PC-3 (cell line): ENCODE data around the gene AMIGO3. TPM values are rescaled to one million over a fixed set of nuclear protein-coding genes. Genes with fewer than 3 reads are reported as not detected.

Experiments used
- ATAC-seq: fragments of 200-7000 bp; cut with Tn5 transposase; 2 replicates; pipeline ENCODE4 v1.9.1; 2020; ENCODE audit warnings: mild to moderate bottlenecking, moderate library complexity
- BruUV-seq: library from RNA; stranded (reverse); fragments of 400-500 nt; replicated peaks from 2 replicates; lab custom pipeline; 2021; lab: Mats Ljungman, UMichigan
- CTCF ChIA-PET: fragments of 300-600 bp; sonication (Branson Sonifier 250); formaldehyde crosslinking; loops from one replicate; lab custom pipeline; 2022; ENCODE audit warnings: antibody characterized with exemption; lab: Charles Lee
- POLR2A ChIA-PET: fragments of 300-600 bp; sonication (Branson Sonifier 250); formaldehyde crosslinking; loops from one replicate; lab custom pipeline; 2022; ENCODE audit warnings: antibody characterized with exemption; ENCODE audit not compliant: unreplicated experiment; lab: Charles Lee
- DNase-seq: peaks from one replicate; pipeline ENCODE4 v3.0.0-alpha.2; 2015
- H2AFZ ChIP-seq: fragments of 300-600 bp; sonication (generic); 2 replicates; pipeline ENCODE4 v1.6.0; 2016; ENCODE audit warnings: antibody characterized with exemption, low read length
- H3F3A ChIP-seq: fragments of 300-600 bp; sonication (generic); one replicate; pipeline ENCODE4 v1.6.0; 2017; ENCODE audit warnings: antibody characterized with exemption, low read length, control low read depth, mild to moderate bottlenecking; ENCODE audit not compliant: unreplicated experiment
- H3K27ac ChIP-seq: fragments of 300-600 bp; sonication (generic); 2 replicates; pipeline ENCODE4 v1.5.1; 2016; ENCODE audit warnings: mild to moderate bottlenecking, low read length
- H3K27me3 ChIP-seq: fragments of 300-600 bp; sonication (generic); 2 replicates; pipeline ENCODE4 v1.6.1; 2016; ENCODE audit warnings: low read length, mixed read lengths
- H3K36me3 ChIP-seq: fragments of 300-600 bp; sonication (generic); 2 replicates; pipeline ENCODE4 v1.6.1; 2016; ENCODE audit warnings: low read depth, mixed run types, low read length, mixed read lengths
- H3K4me1 ChIP-seq: fragments of 300-600 bp; sonication (generic); 2 replicates; pipeline ENCODE4 v1.5.1; 2016; ENCODE audit warnings: low read length; ENCODE audit not compliant: insufficient read depth
- H3K4me2 ChIP-seq: fragments of 300-600 bp; sonication (generic); 2 replicates; pipeline ENCODE4 v1.6.0; 2016; ENCODE audit warnings: low read length
- H3K4me3 ChIP-seq: fragments of 300-600 bp; sonication (generic); 2 replicates; pipeline ENCODE4 v1.5.1; 2016; ENCODE audit warnings: mild to moderate bottlenecking, low read length, mixed read lengths
- H3K79me2 ChIP-seq: fragments of 300-600 bp; sonication (generic); 2 replicates; pipeline ENCODE4 v1.6.1; 2017; ENCODE audit warnings: low read length, mixed read lengths
- H3K9ac ChIP-seq: fragments of 300-600 bp; sonication (generic); 2 replicates; pipeline ENCODE4 v1.6.0; 2016; ENCODE audit warnings: mild to moderate bottlenecking, low read length
- H3K9me2 ChIP-seq: fragments of 300-600 bp; sonication (generic); replicated peaks from 2 replicates; pipeline ENCODE4 v1.6.1; 2016; ENCODE audit warnings: mixed run types, low read length, mixed read lengths
- H3K9me3 ChIP-seq: fragments of 300-600 bp; sonication (generic); 2 replicates; pipeline ENCODE4 v1.6.1; 2016; ENCODE audit warnings: low read length, mixed read lengths
- H4K20me1 ChIP-seq: fragments of 300-600 bp; sonication (generic); 2 replicates; pipeline ENCODE4 v1.6.1; 2016; ENCODE audit warnings: low read length, mixed read lengths
- CTCF ChIP-seq: fragments of 300-600 bp; sonication (generic); conservative IDR thresholded peaks from 2 replicates; pipeline ENCODE4 v1.5.1; 2017; ENCODE audit warnings: antibody characterized with exemption, low read depth, mild to moderate bottlenecking, low read length
- EZH2 ChIP-seq: fragments of 300-600 bp; sonication (generic); IDR thresholded peaks from one replicate; pipeline ENCODE4 v1.6.1; 2017; ENCODE audit warnings: antibody characterized with exemption, mild to moderate bottlenecking, low read length; ENCODE audit not compliant: unreplicated experiment
- EZH2phosphoT487 ChIP-seq: fragments of 300-600 bp; sonication (generic); IDR thresholded peaks from 2 replicates; pipeline ENCODE4 v1.6.1; 2018; ENCODE audit warnings: mild to moderate bottlenecking, antibody characterized with exemption, low read length, borderline replicate concordance
- intact Hi-C: fragments of 100-400 bp; cut with micrococcal nuclease; formaldehyde crosslinking; loops from 2 replicates; pipeline ENCODE4 v1.9.0; 2023
- total RNA-seq: library from RNA; depleted of rRNA; stranded (reverse); fragments of >200 nt; gene quantifications from 2 replicates; pipeline ENCODE4 v1.2.3, GENCODE V29; 2014

AMIGO3 gene
- total RNA-seq, 1 experiment from 2014 or later = 1.8 TPM

GRCh38 chr3:49713336-49714105 lies 6.0 kb downstream of the AMIGO3 start:
- Histone ChIP-seq H3K79me2 (no peaks in the 10 kb centered on the region), H2AFZ (no peak overlapping the region), H3K4me3 (no peak overlapping the region), H3K9ac (no peak overlapping the region), H3F3A (no peaks in the 10 kb centered on the region), H4K20me1 (no peaks in the 10 kb centered on the region), H3K9me2 (no peaks in the 10 kb centered on the region), H3K36me3 (no peaks in the 10 kb centered on the region), H3K27ac (no peak overlapping the region), H3K4me2 (no peak overlapping the region), H3K4me1 (no peaks in the 10 kb centered on the region), H3K27me3 (no peaks in the 10 kb centered on the region), H3K9me3 (no peaks in the 10 kb centered on the region)
- no TSS peak for BruUV-seq
- CTCF ChIA-PET = no interaction called here
- TF ChIP-seq CTCF (no peak), EZH2phosphoT487 (no peak), EZH2 (no peak)
- DNase-seq (no peak), ATAC-seq (no peak)
- intact Hi-C loops = no loop called here
- POLR2A ChIA-PET = no interaction called here

- Histone ChIP-seq H4K20me1 (no peaks in the 10 kb centered on the region), H3K9ac (no peak overlapping the region), H3K9me2 (no peaks in the 10 kb centered on the region), H3K4me2 (no peak overlapping the region), H3K27me3 (no peaks in the 10 kb centered on the region), H2AFZ (no peak overlapping the region), H3K36me3 (no peaks in the 10 kb centered on the region), H3K4me3 (no peak overlapping the region), H3F3A (no peaks in the 10 kb centered on the region), H3K27ac (no peak overlapping the region), H3K9me3 (no peaks in the 10 kb centered on the region), H3K4me1 (no peaks in the 10 kb centered on the region), H3K79me2 (no peaks in the 10 kb centered on the region)
- ChIA-PET POLR2A (no interaction called here), CTCF (no interaction called here)
- intact Hi-C loops = no loop called here
- TF ChIP-seq CTCF = no peak
- ATAC-seq (no peak), DNase-seq (no peak)
- BruUV-seq = no TSS peak
These were observed 6.7 kb downstream of the AMIGO3 start for GRCh38 chr3:49712631-49713317.

GRCh38 chr3:49712166-49712565 lies 7.3 kb downstream of the AMIGO3 start:
- DNase-seq (no peak), ATAC-seq (no peak)
- Histone ChIP-seq H3K4me1 (no peaks in the 10 kb centered on the region), H3K27me3 (no peaks in the 10 kb centered on the region), H3K9ac (no peak overlapping the region), H3K4me2 (no peak overlapping the region), H3K79me2 (no peaks in the 10 kb centered on the region), H3F3A (no peaks in the 10 kb centered on the region), H3K27ac (no peak overlapping the region), H3K9me3 (no peaks in the 10 kb centered on the region), H3K9me2 (no peaks in the 10 kb centered on the region), H3K4me3 (no peak overlapping the region), H2AFZ (no peak overlapping the region), H4K20me1 (no peaks in the 10 kb centered on the region), H3K36me3 (no peaks in the 10 kb centered on the region)
- ChIA-PET CTCF (no interaction called here), POLR2A (no interaction called here)
- no TSS peak for BruUV-seq
- intact Hi-C loops = no loop called here
- TF ChIP-seq CTCF (no peak), EZH2 (no peak), EZH2phosphoT487 (no peak)
